ENCODE measurements around the gene CHAF1A. TPM values are rescaled to one million over a fixed set of nuclear protein-coding genes. Genes with fewer than 3 reads are reported as not detected.

The CHAF1A gene
- total and polyA plus RNA-seq, 2 of the 8 experiments (the other 6 are each of a cell fraction or from before 2014, with no cell fraction given): 122 to 147 TPM

DNA sequence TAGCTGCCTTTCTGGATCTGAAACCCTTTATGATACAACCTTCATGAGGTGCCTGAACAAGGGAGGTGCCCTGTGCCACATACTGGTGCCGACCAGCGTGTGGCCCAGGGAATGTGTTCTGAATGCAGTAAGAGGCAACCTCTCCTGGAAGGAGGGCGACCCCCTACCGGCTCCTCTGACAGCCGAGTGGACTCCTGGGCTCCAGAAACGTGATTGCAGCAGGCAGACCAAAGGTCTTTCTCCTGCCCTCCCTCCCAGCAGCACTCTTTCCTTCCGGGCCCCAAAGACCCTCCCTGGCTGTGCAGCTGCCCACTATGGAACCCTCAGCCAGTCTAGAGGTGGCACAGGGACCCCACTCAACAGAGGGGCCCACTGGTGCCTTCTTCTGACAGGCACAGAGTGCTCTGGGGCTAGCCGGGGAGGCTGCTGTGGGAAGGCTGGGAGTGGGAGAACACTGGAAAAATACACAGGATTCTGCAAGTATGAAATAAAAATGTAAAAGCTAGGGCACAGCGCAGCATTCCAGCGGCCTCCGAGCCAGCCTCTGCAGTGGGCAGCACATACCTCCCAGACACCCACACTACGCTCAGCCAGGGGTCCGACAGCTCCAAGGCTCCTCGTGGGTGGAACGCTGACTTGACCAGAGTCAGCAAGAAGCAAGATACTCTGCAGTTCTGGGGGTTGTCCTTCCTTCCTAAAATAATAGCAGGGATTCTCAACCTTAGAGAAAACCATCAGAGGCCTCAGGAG, 17.0 kb upstream of the CHAF1A start (continued):
- no peak for TF ChIP-seq BRCA1 (IDR thresholded peaks at IDR 0.05; ENCODE audit: low read depth, low read length)
- TF ChIP-seq KDM5A (IDR thresholded peaks at IDR 0.05; ENCODE audit: low read length): no peak
- TF ChIP-seq ASH2L (IDR thresholded peaks at IDR 0.05; ENCODE audit: low read length): no peak
- no peak for TF ChIP-seq ZNF274 (IDR thresholded peaks at IDR 0.05; ENCODE audit: borderline replicate concordance, extremely low read depth, low read length)
- TF ChIP-seq, protein P1, sequence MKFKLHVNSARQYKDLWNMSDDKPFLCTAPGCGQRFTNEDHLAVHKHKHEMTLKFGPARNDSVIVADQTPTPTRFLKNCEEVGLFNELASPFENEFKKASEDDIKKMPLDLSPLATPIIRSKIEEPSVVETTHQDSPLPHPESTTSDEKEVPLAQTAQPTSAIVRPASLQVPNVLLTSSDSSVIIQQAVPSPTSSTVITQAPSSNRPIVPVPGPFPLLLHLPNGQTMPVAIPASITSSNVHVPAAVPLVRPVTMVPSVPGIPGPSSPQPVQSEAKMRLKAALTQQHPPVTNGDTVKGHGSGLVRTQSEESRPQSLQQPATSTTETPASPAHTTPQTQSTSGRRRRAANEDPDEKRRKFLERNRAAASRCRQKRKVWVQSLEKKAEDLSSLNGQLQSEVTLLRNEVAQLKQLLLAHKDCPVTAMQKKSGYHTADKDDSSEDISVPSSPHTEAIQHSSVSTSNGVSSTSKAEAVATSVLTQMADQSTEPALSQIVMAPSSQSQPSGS (IDR thresholded peaks at IDR 0.05; ENCODE audit: low read length): no peak
- no peak for TF ChIP-seq CHD2 (IDR thresholded peaks at IDR 0.05; ENCODE audit: low read length)
